HepG2 (cell line): ENCODE results near the gene GTF2E1. TPM values are rescaled to one million over a fixed set of nuclear protein-coding genes. Genes with fewer than 3 reads are reported as not detected.
"Not testable (repeated sequence)": the region's sequence is repeated elsewhere in the genome, so short reads cannot be mapped to it uniquely, and the experiment has no call there.

Experiments used
- ATAC-seq: fragments of 200-7000 bp; cut with Tn5 transposase; 3 replicates; pipeline ENCODE4 v1.9.1; 2020; ENCODE audit warnings: mild to moderate bottlenecking, moderate library complexity
- BruUV-seq: library from RNA; stranded (reverse); fragments of 400-500 nt; replicated peaks from 2 replicates; lab custom pipeline; 2021; lab: Mats Ljungman, UMichigan
- CTCF ChIA-PET: fragments of 300-600 bp; formaldehyde crosslinking; extraction: SDS; loops from one replicate; lab custom pipeline; 2021; ENCODE audit warnings: low total read pairs, inconsistent platforms, low intra/inter-chr PET ratio; lab: Yijun Ruan, JAX
- POLR2A ChIA-PET: fragments of 350-600 bp; sonication (Branson Sonifier 250); formaldehyde crosslinking; loops from one replicate; lab custom pipeline; 2020; ENCODE audit warnings: antibody characterized with exemption, inconsistent platforms; lab: Yijun Ruan, JAX
- DNase-seq: peaks from one replicate; pipeline ENCODE4 v3.0.0-alpha.2; 2015; ENCODE audit warnings: low spot score
- FAIRE-seq: peaks from 3 replicates; lab custom pipeline; 2011; peaks lifted over from hg19 to GRCh38; lab: Jason Lieb, UNC
- H2AFZ ChIP-seq: one replicate; pipeline ENCODE4 v1.6.1; 2011; ENCODE audit warnings: low read length, inconsistent platforms
- H3K27ac ChIP-seq: fragments of 300-600 bp; 3 replicates; pipeline ENCODE4 v1.8.0; 2011; ENCODE audit warnings: mixed run types, mild to moderate bottlenecking, mixed read lengths, low read length, inconsistent platforms; ENCODE audit not compliant: insufficient read depth; ENCODE audit errors: extremely low read length
- H3K27me3 ChIP-seq, 2 experiments: fragments of 200-600 bp in 1 of 2; 2 replicates in 1 of 2; 3 replicates in 1 of 2; pipeline versions ENCODE4 v1.6.0 to v1.8.0; 2011; ENCODE audit warnings: low read length in 2 of 2, mild to moderate bottlenecking in 2 of 2, moderate library complexity in 2 of 2, inconsistent platforms in 1 of 2; ENCODE audit not compliant: insufficient read depth in 2 of 2, control insufficient read depth in 1 of 2
- H3K36me3 ChIP-seq, 2 experiments: fragments of 200-600 bp in 1 of 2; replicated peaks in 1 of 2; 2 replicates in 1 of 2; 3 replicates in 1 of 2; pipeline versions ENCODE4 v1.5.1 to v1.8.0; 2011; ENCODE audit warnings: low read length in 2 of 2, inconsistent platforms in 1 of 2; ENCODE audit not compliant: insufficient read depth in 2 of 2, control insufficient read depth in 1 of 2
- H3K4me1 ChIP-seq: 2 replicates; pipeline ENCODE4 v1.5.1; 2012; ENCODE audit warnings: low read length, inconsistent platforms; ENCODE audit not compliant: insufficient read depth
- H3K4me2 ChIP-seq: 2 replicates; pipeline ENCODE4 v1.6.0; 2011; ENCODE audit warnings: low read depth, low read length, inconsistent platforms
- H3K4me3 ChIP-seq, 3 experiments: fragments of 200-600 bp in 1 of 3; sonication (generic), shearing (Covaris generic) in 1 of 3; replicated peaks in 1 of 3; 2 replicates each; pipeline ENCODE4 v1.5.1; 2011 to 2016; ENCODE audit warnings: low read length in 3 of 3, inconsistent platforms in 2 of 3, low read depth in 2 of 3, mild to moderate bottlenecking in 2 of 3, control low read depth in 1 of 3, mixed read lengths in 1 of 3; ENCODE audit not compliant: insufficient read depth in 1 of 3
- H3K79me2 ChIP-seq: one replicate; pipeline ENCODE4 v1.6.1; 2011; ENCODE audit warnings: low read length, inconsistent platforms; ENCODE audit not compliant: insufficient read depth
- H3K9ac ChIP-seq: 2 replicates; pipeline ENCODE4 v1.6.0; 2011; ENCODE audit warnings: mild to moderate bottlenecking, low read depth, low read length, inconsistent platforms; ENCODE audit not compliant: insufficient read depth
- H3K9me3 ChIP-seq: 2 replicates; pipeline ENCODE4 v1.5.1; 2012; ENCODE audit warnings: mild to moderate bottlenecking, low read length
- H4K20me1 ChIP-seq: 2 replicates; pipeline ENCODE4 v1.6.0; 2011; ENCODE audit warnings: inconsistent platforms, mild to moderate bottlenecking, low read length, moderate library complexity; ENCODE audit not compliant: insufficient read depth
- CHD2 ChIP-seq: IDR thresholded peaks from 2 replicates; pipeline ENCODE4 v1.6.1; 2011; ENCODE audit warnings: low read depth, low read length, improper control_type of control experiment
- FIP1L1 ChIP-seq: fragments of 200-400 bp; formaldehyde crosslinking; IDR thresholded peaks from 2 replicates; pipeline ENCODE4 v1.6.1; 2018; ENCODE audit warnings: low read depth, mild to moderate bottlenecking, low read length, moderate library complexity, borderline replicate concordance; ENCODE audit not compliant: insufficient read depth
- GATA4 ChIP-seq: sonication (generic); IDR thresholded peaks from 2 replicates; pipeline ENCODE4 v1.6.1; 2016; ENCODE audit warnings: antibody characterized with exemption, low read depth, borderline replicate concordance
- JUND ChIP-seq: sonication (generic); formaldehyde crosslinking; IDR thresholded peaks from 2 replicates; pipeline ENCODE4 v1.8.0; 2022; ENCODE audit warnings: mild to moderate bottlenecking, missing genetic modification reagents
- MATR3 ChIP-seq: sonication (generic); formaldehyde crosslinking; IDR thresholded peaks from 2 replicates; pipeline ENCODE4 v1.4.0; 2020; ENCODE audit warnings: missing genetic modification reagents
- NR2F1 ChIP-seq, 2 experiments: fragments of 450-650 bp in 1 of 2; formaldehyde crosslinking in 1 of 2; IDR thresholded peaks; 2 replicates each; pipeline versions ENCODE4 v1.5.0 to v1.6.1; 2016 to 2020; ENCODE audit warnings: mild to moderate bottlenecking in 1 of 2, missing compliant biosample characterization in 1 of 2, missing genetic modification reagents in 1 of 2, moderate library complexity in 1 of 2
- ZFP36 ChIP-seq: fragments of 150-350 bp; IDR thresholded peaks from 2 replicates; pipeline ENCODE4 v1.6.1; 2018; ENCODE audit warnings: borderline replicate concordance, low read length, low read depth; ENCODE audit not compliant: partially characterized antibody
- WGBS: methylation state at CpG from one replicate; pipeline ENCODE4 v1.1.6; 2017; ENCODE audit warnings: low lambda C conversion rate; 5-methylcytosine and 5-hydroxymethylcytosine counted together
- in situ Hi-C: cut with HindIII; loops from 2 replicates; pipeline ENCODE4 v1.10.0; 2017; ENCODE audit warnings: low pct_unique_long_range_greater_than_20kb; ENCODE audit not compliant: extremely low pct_ligation_motif_present
- intact Hi-C: fragments of 100-400 bp; cut with micrococcal nuclease; formaldehyde crosslinking; loops from one replicate; pipeline ENCODE4 v1.10.0; 2022; ENCODE audit not compliant: unreplicated experiment
- polyA plus RNA-seq, 8 experiments: library from polyadenylated mRNA; depleted of rRNA in 3 of 8; stranded (reverse) in 7 of 8; unstranded in 1 of 8; fragments of >200 nt; fragmentation: Illumina TruSeq in 4 of 8; extraction: Trizol in 4 of 8; gene quantifications; 2 replicates each; pipeline versions ENCODE4 v1.2.1 to v1.2.3, GENCODE V29; 2011 to 2016; ENCODE audit warnings: low read depth in 4 of 8, missing spikeins in 1 of 8, mixed read lengths in 1 of 8; ENCODE audit not compliant: insufficient read depth in 1 of 8
- total RNA-seq, 5 experiments: library from RNA; depleted of rRNA; stranded (reverse); fragments of >200 nt; fragmentation: Illumina TruSeq; extraction: Trizol; gene quantifications; 2 replicates each; pipeline ENCODE4 v1.2.3, GENCODE V29; 2016; ENCODE audit warnings: low read depth in 1 of 5

Gene GTF2E1
- total and polyA plus RNA-seq, 2 of the 13 experiments (the other 11 are each of a cell fraction or from before 2014, with no cell fraction given), result 7.7 to 21.5 TPM

DNA sequence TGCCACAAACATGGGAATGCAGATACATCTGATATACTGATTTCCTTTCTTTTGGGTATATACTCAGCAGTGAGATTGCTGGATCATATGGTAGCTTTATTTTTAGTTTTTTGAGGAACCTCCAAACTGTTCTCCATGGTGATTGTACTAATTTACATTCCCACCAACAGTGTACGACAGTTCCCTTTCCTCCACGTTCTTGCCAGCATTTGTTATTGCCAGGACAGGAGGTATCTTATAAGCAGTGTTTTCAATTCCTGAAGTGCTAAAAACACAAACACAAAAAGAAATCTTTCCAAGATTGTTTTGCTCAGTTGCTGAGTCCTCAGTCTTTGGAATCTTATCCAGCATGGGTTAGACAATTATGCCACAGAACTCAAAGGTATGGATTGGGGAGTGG is 13.5 kb downstream of the GTF2E1 start (continued):
- TF ChIP-seq ZFP36 (no peak), CHD2 (no peak)
- TF ChIP-seq, all 625 proteins: peak for 0

DNA sequence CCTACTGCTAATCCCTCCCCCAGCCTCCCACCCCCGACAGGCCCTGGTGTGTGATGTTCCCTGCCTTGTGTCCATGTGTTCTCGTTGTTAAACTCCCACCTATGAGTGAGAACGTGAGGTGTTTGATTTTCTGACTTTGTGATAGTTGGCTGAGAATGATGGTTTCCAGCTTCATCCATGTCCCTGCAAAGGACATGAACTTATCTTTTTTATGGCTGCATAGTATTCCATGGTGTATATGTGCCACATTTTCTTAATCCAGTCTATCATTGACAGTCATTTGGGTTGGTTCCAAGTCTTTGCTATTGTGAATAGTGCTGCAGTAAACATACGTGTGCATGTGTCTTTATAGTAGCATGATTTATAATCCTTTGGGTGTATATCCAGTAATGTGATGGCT is 16.0 kb downstream of the GTF2E1 start:
- ATAC-seq, BruUV-seq, intact Hi-C loops, H3K9me3 ChIP-seq, H3K27ac ChIP-seq, FAIRE-seq, H3K9ac ChIP-seq, POLR2A ChIA-PET, H4K20me1 ChIP-seq, CTCF ChIA-PET, H3K4me1 ChIP-seq, H3K36me3 ChIP-seq, DNase-seq, H3K4me3 ChIP-seq, H2AFZ ChIP-seq, H3K27me3 ChIP-seq, H3K4me2 ChIP-seq, H3K79me2 ChIP-seq, in situ Hi-C loops: not testable (repeated sequence)
- WGBS, result 80% methylated on average over 4 of the region's 4 CpGs

DNA sequence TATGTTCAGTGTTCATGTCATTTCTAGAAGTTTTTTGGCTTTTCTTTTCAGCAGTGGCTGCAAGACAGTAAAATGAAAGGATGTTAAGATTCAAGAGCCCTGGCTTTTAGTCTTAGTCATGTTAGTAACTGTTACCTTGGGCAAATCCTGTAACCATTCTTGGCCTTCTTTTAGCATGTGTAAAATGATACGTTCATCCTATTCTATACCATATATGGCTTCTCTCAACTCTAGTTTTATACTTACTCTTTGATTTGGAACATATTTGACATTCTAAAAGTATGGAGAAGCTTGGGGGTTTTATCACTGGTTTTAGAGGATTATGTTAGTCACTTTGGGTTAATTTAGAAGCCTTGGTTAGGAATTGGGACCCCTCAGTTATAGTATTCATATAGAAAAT is 20.1 kb downstream of the GTF2E1 start:
- Histone ChIP-seq H4K20me1 (no peaks in the 10 kb centered on the region), H3K27ac (no peak overlapping the region), H3K9ac (no peak overlapping the region), H2AFZ (no peak overlapping the region), H3K4me2 (no peak overlapping the region), H3K4me1 (peaks cover 20% of the 10 kb centered on the region), H3K9me3 (no peaks in the 10 kb centered on the region), H3K4me3 (no peak overlapping the region), H3K27me3 (no peaks in the 10 kb centered on the region), H3K36me3 (no peaks in the 10 kb centered on the region), H3K79me2 (peaks cover 14% of the 10 kb centered on the region)
- BruUV-seq, result no TSS peak
- intact Hi-C loops (no loop called here), in situ Hi-C loops (no loop called here)
- POLR2A ChIA-PET, result no interaction called here
- DNase-seq (no peak), FAIRE-seq (no peak), ATAC-seq (no peak)
- WGBS, result 100% methylated on average over 1 of the region's 1 CpG
- CTCF ChIA-PET, result no interaction called here
- TF ChIP-seq MATR3 (no peak), GATA4 (no peak), JUND (no peak), FIP1L1 (no peak), NR2F1 (CRISPR knock-in tag; IDR thresholded peaks at IDR 0.05) (no peak)
